Fibroblast of the conjunctiva (primary cell): ENCODE results near the gene PGAP3.
A peak's percentile ranks its signal among the peaks of the same experiment; 100 is the strongest.

Experiments used
- DNase-seq: peaks from one replicate; pipeline ENCODE4 v3.0.0-alpha.2; 2010; ENCODE audit warnings: low read depth

The PGAP3 gene

DNA sequence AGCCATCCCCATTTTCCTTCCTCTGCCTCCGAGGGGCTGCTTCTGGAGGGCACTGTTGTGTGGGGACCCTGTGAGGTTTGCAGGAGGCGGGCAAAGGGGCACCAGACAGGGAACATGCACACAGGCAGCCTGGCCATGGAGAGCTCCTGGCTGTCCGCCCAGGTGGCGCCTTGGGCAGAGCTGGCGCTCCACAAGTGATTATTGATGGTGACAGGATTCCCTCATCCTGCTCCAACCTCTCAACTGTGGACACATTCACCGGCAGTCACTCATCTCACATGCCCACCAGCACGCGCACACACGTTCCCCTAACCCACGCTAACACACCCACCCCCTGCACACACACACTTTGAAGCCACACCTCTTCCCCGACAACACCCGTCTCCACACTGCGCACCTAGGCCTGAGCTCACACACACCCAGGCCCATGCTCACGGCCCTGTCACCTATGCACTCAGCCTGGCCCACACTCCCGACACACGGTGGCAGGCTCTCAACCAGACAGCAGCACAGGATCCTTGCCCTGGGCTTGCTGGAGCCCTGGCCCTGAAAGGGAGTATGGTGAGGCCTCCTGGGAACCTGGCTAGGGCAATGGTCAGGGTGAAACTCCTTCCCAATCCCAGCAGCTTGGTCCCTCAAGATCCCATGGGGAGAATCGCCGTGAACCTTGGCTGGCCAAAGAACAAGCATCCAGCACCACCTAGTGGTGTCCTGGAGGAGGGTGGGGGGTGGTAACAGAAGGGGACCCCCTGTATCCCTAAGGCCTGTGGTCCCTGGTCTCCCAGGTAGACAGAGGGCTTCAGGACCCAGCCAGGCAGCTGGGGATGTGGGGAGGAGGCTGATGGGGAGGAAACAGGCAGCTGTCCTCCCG lies 16.0 kb downstream of the PGAP3 start:
- DNase-seq, result no peak

DNA sequence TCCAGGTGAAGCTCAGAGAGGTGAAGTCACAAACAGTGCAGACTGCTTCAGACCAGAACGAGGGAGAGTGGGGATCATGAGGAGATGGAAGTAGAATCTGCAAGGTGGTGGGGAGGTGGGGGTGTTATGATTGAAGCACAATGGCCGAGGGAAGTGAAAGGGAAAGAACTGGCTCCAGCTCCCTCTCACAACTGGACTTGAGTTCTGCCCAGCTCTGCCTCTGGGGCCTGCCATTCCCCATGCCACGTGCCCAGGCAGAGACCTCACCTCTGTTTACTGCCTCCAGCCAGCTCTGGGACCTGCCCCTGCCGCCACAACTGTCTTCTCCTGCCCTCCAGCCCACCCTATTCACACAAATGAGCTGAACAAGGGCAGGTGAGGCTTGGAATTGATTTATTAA lies 17.1 kb downstream of the PGAP3 start:
- no peak for DNase-seq

DNA sequence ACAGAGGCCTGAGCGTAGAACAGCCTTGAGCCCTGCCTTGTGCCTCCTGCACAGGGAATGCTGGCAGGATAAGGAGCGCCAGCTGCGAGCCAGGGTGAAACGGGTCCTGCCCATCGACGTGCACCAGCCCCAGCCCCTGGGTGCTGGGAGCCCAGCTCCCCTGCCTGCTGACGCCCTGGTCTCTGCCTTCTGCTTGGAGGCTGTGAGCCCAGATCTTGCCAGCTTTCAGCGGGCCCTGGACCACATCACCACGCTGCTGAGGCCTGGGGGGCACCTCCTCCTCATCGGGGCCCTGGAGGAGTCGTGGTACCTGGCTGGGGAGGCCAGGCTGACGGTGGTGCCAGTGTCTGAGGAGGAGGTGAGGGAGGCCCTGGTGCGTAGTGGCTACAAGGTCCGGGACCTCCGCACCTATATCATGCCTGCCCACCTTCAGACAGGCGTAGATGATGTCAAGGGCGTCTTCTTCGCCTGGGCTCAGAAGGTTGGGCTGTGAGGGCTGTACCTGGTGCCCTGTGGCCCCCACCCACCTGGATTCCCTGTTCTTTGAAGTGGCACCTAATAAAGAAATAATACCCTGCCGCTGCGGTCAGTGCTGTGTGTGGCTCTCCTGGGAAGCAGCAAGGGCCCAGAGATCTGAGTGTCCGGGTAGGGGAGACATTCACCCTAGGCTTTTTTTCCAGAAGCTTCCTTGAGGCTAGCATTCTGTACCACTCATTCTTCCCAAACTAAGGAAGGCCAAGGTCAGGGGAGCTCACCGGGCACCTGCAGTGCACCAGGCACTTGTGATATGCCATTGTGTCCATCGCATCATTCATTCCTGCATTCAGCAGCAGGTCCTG lies 17.7 kb downstream of the PGAP3 start:
- no peak for DNase-seq

DNA sequence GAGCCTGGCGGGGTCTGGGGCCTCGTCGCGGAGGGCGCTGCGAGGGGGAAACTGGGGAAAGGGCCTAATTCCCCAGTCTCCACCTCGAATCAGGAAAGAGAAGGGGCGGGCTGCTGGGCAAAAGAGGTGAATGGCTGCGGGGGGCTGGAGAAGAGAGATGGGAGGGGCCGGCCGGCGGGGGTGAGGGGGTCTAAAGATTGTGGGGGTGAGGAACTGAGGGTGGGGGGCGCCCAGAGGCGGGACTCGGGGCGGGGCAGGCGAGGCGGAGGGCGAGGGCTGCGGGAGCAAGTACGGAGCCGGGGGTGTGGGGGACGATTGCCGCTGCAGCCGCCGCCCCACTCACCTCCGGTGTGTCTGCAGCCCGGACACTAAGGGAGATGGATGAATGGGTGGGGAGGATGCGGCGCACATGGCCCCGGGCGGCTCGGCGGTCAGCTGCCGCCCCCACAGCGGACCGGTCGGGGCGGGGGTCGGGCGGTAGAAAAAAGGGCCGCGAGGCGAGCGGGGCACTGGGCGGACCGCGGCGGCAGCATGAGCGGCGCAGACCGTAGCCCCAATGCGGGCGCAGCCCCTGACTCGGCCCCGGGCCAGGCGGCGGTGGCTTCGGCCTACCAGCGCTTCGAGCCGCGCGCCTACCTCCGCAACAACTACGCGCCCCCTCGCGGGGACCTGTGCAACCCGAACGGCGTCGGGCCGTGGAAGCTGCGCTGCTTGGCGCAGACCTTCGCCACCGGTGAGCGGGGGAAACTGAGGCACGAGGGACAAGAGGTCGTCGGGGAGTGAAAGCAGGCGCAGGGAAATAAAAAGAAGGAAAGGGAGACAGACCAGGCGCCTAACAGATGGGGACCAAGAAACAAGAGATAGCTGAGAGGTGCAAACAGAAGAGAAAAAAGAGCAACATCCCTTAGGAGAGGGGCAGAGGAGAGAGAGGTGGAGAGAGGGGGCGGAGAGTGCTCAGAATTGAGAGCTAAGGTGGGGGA lies 19.6 kb downstream of the PGAP3 start, which contains the start of gene PNMT:
Gene PNMT, plus strand, starts transcription at position 509 of the 980 bp plus-strand sequence. Its CDS starts 23 bp downstream, at position 532.
- peak; percentile 16 for DNase-seq

DNA sequence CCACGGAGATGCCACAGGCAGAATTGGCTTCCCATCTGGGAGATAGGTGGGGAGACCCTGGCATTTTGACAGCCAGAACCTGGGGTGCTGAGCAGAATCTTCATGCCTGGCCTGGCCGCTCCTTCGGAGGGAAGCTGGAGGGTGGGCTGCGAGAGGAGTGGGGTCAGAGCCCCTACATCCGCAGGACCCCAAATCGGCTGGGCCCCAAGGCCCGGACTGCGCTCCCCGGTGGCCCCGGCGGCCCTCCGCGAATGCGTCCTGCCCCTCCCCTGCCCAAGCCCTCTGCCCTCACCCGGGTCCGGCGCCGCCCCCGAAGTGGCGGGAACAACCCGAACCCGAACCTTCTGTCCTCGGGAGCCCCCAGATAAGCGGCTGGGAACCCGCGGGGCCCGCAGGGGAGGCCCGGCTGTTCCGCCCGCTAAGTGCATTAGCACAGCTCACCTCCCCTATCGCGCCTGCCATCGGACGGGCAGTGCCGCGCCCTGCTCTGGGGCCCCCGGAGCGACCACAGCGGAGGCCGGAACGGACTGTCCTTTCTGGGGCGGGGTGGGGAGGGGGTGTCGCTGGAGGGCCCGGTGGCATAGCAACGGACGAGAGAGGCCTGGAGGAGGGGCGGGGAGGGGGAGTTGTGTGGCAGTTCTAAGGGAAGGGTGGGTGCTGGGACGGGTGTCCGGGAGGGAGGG lies 20.5 kb downstream of the PGAP3 start:
- no peak for DNase-seq

DNA sequence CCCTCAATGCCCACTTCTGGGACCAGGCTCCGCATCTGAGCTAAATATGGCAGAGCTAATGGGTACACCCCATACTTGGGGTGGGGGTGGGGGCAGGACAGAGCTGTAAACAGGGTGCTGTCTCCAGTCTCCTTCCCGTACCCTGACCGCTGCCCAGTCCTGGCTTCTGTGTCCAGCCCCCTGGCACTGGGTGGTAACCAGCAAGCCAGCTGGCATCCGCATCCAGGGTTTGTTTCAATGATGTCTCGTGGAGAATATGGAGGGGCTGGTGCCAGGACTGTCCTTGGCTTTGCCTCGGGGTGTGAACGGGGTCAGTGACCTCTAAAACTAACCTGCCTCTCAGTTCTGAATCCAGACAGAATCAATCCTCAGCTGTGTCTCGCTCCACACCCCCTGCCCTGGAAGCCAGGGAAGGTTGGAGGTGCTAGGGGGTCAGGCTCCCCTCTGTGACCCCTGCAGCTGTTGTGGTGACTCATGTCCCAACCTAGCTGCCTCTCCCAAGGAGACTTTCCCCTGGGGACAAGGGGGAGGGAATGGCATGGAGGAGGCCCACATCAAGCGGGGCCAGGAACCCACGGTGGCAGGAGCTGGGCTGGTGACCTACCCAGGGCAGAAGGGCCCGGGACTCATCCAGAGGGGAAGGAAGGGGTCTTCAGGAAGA lies 21.1 kb downstream of the PGAP3 start:
- DNase-seq, result no peak

DNA sequence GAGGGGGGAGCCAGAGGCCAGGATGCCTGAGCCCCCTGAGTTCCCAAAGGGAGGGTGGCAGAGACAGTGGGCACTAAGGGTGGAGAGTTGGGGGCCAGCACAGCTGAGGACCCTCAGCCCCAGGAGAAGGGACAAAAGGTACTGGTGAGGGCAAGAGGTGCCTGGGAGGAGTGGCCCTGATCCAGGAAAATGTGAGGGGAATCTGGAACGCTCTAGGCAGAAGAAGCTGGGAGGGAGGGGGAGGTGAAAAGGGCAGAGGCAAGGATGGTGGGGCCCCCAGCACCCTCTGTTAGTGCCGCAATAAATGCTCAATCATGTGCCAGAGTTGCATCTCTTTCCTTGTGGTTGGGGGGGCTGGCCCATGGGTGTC lies 21.6 kb downstream of the PGAP3 start:
- DNase-seq, result no peak

DNA sequence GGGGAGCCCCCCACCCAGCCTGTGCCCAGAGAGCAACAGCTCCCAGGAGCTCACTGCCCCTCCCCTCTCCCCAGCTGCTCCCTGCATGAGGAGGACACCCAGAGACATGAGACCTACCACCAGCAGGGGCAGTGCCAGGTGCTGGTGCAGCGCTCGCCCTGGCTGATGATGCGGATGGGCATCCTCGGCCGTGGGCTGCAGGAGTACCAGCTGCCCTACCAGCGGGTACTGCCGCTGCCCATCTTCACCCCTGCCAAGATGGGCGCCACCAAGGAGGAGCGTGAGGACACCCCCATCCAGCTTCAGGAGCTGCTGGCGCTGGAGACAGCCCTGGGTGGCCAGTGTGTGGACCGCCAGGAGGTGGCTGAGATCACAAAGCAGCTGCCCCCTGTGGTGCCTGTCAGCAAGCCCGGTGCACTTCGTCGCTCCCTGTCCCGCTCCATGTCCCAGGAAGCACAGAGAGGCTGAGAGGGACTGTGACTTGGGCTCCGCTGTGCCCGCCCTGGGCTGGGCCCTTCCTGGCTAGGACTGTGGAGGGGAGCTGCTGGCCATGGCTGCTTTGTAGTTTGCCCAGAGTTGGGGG lies 22.1 kb downstream of the PGAP3 start:
- no peak for DNase-seq

DNA sequence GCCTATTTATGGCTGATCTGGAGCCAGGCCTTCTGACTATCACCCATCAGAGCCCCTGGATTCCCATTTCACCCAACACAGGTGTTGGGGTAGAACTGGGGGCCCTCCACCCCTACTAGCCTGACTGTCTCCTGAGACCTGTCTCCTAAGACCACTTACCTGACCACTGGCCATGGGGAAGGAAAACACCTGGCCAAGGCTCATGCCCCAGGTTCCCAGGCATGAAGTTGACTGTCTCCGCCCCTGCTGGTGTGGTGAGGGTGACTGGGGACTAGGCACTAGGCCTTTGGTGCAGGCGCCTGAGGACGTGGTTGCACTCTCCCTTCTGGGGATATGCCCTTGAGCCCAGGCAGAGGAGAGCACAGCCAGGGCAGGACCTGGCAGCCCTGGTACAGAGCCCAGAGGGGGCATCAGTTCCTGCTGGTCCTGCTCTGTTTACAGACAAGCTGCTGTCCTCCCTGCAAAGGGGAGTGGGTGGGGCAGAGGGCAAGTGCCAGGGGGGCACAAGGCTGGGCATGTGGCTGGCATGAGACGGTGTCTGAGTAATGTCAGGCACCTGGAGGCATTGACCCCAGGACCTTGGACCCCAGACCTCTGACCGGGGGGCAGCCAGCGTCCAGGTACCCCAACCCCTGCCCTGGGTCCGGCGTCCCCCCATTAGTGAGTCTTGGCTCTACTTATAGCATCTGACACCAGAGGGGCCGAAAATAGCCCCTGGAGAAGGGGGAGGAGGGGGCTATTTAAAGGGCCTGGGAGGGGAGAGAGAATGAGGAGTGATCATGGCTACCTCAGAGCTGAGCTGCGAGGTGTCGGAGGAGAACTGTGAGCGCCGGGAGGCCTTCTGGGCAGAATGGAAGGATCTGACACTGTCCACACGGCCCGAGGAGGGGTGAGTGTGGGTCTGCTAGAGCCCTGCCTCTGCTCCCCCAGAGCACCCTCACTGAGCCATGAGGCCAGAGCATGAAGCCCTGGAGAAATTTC lies 23.0 kb downstream of the PGAP3 start, which contains the start of gene TCAP:
Gene TCAP, plus strand, starts transcription at position 769 of the 981 bp plus-strand sequence. Its CDS starts 11 bp downstream, at position 780.
- no peak for DNase-seq

DNA sequence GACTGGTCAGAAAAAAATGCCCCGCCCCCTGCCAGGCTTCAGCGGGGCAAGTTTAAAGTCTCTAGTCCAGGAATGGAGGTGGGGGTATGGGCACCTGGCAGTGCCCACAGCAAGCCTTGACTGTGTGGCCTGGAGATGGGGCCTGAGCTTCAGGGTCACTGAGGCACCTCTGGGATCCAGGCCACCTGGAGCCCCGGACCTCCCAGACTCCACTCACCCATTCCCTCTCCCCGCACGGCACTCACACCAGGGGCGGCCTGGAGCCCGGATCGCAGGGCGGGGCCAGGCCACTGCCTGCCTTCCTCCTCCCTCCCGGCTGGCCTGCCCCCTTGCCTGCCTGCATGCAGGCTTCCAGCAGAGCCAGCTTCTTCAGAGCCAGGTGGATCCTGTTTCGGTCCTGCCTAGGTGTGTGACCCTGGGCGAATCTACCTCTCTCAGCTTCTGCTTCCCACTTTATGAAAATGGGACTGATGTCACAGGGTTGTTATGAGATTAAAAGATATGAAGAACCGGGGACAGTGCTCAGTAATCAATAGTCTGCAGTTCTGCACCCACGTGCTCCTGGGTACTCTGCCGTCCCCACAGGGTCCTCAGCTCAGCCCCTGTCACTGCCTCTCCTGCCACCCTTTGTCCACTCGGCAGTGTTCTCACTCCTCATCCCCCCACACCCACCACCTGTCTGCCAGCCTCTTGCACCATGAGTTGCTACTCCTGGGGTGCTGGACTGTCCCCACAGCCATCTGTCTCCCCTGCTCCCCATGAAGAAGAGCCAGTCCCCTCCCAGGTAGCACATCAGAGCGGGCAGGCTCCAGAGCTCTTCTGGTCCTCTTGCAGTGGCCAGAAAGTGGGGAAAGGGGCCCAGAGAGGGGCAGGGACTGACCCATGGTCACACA lies 23.9 kb downstream of the PGAP3 start:
- DNase-seq, result no peak

DNA sequence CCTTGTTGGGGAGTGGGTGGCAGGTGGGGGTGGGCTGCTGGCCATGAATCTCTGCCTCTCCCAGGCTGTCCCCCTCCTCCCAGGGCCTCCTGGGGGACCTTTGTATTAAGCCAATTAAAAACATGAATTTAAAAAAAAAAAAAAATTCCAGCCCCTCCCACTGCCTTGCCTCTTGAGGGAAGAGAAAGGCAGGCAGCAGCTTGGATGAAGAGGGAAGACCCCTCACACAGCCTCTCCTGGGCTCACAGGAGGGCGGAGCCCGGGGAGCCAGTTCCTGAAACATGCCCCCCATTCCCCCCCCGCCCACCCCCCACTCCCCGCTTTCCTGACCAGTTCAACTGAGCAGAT lies 24.5 kb downstream of the PGAP3 start:
- no peak for DNase-seq

DNA sequence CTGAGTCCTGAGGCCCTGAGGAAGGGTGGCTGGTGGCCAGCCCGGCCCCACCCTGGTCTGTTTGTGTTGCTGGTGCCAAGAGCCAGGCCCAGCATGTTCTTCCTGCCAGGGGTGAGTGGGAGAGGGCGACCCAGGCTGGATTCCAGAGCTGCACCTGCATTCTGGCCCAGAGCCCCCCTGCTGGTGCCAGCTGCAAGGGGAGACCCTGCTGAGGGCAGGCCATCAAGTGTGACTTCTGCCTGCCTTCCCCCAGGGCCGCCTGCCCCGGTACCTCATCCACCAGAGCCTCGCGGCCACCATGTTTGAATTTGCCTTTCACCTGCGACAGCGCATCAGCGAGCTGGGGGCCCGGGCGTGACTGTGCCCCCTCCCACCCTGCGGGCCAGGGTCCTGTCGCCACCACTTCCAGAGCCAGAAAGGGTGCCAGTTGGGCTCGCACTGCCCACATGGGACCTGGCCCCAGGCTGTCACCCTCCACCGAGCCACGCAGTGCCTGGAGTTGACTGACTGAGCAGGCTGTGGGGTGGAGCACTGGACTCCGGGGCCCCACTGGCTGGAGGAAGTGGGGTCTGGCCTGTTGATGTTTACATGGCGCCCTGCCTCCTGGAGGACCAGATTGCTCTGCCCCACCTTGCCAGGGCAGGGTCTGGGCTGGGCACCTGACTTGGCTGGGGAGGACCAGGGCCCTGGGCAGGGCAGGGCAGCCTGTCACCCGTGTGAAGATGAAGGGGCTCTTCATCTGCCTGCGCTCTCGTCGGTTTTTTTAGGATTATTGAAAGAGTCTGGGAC lies 25.1 kb downstream of the PGAP3 start:
- no peak for DNase-seq

DNA sequence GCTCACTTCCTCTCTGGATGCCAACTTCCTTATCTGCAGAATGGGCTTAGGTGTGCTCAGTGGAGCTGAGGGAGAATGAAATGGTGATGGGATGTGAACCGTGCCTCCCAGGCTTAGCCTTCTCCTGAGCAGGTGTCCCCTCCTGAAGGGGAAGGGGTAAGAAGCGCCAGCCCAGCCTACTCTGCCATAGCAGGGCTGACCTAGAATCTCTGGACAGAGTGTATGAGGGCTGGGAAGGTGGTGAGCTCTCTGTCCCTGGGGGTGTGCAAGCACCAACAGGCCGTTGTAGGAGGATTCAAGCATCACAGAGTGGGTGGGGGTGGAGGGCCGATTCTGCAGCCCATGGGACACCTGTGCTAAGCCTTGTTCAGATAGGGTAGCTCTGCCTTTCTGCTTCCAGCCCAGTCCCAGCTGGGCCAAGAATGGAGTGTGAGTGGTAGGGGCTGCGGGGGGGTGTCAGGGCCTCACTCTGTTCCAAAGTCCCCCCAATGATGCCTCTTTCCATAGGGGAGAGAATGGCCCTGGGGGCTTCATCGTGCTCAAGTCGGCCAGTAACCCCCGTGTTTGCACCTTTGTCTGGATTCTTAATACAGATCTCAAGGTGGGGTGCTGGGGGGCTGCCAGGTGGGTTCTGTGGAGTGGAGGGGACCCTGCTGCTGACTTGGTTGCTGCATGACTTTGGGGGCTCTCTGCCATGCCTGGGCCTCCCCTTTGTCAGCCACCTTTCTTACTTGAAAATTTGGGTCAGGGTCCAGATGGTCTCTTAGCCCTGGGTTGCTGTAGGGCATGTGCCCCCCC lies 25.9 kb downstream of the PGAP3 start:
- no peak for DNase-seq

DNA sequence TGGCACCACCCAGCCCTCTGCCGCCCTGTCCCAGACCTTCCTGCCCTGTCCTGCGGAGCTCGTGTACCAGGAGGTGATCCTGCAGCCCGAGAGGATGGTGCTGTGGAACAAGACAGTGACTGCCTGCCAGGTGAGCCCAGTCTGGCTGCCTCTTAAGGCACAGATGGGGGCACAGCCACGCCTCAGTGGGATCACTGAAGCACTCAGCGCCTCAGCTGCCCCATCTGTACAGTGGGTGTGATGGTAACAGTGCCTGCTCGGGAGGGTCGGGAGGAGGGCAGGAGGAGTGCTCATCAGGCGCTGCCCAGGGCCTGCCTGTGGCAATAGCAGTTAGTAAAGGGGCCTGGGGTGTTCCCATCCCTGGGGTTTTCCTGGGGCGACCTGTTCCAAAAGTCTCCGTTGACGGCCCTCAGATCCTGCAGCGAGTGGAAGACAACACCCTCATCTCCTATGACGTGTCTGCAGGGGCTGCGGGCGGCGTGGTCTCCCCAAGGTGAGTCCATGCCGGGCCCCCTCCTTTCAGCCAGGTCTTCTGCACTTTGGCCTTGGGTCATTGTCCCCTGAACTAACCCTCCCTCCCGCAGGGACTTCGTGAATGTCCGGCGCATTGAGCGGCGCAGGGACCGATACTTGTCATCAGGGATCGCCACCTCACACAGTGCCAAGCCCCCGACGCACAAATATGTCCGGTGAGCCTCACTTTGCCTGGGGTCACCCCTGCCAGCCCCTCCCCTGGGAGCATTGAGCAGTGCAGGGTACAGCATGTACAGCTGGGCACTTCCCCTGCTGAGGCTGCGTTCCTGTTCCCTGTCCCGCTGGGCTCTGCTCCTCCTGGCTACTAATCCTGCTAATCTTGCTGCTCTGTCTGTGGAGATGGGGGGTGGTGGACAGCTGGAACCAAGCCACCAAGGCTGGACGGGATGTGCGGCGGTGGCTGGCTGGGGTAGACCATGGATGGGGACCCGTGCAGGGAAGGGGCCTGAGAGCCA lies 27.2 kb downstream of the PGAP3 start:
- no peak for DNase-seq

DNA sequence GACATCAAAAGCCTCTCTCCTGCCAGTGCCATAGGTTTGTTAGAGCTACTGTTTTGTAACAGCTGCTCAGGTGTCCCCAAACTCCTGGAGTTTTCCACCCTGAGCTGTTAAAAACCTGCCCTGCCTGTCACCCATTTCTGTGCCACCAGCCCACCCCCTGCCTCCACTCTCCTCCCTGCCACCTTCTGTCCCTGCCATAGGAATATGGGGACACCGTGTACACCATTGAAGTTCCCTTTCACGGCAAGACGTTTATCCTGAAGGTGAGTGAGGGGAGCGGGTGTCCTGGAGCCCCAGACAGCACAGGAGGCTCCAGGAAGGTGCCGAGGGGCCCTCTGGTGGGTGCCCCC lies 27.9 kb downstream of the PGAP3 start:
- no peak for DNase-seq
